WTC11 (cell line): ENCODE data around the gene SPIRE2. TPM values are rescaled to one million over a fixed set of nuclear protein-coding genes. Genes with fewer than 3 reads are reported as not detected.

Source experiments
- ATAC-seq: fragments of 200-7000 bp; cut with Tn5 transposase; 2 replicates; pipeline ENCODE4 v1.10.0; 2021; ENCODE audit warnings: mild to moderate bottlenecking, moderate library complexity
- CTCF ChIA-PET: fragments of 300-600 bp; sonication (Branson Sonifier 250); formaldehyde crosslinking; loops from one replicate; lab custom pipeline; 2021; ENCODE audit warnings: antibody characterized with exemption; lab: Charles Lee
- POLR2A ChIA-PET: fragments of 350-600 bp; sonication (Branson Sonifier 250); formaldehyde crosslinking; loops from one replicate; lab custom pipeline; 2021; ENCODE audit warnings: antibody characterized with exemption; lab: Charles Lee
- DNase-seq: peaks from one replicate; pipeline ENCODE4 v3.0.0; 2021; ENCODE audit warnings: low spot score
- H3K27ac Mint-ChIP-seq: 2 replicates; pipeline ENCODE4 v1.8.0; 2021; ENCODE audit warnings: mixed read lengths
- H3K27me3 Mint-ChIP-seq: 2 replicates; pipeline ENCODE4 v1.8.0; 2021; ENCODE audit warnings: low read depth, mild to moderate bottlenecking, moderate library complexity, mixed read lengths
- H3K36me3 Mint-ChIP-seq: 2 replicates; pipeline ENCODE4 v1.8.0; 2021; ENCODE audit warnings: mixed read lengths
- H3K4me1 Mint-ChIP-seq: 2 replicates; pipeline ENCODE4 v1.8.0; 2022; ENCODE audit warnings: mixed read lengths
- H3K4me3 Mint-ChIP-seq: 2 replicates; pipeline ENCODE4 v1.8.0; 2021; ENCODE audit warnings: mild to moderate bottlenecking, moderate library complexity, mixed read lengths
- H3K9me3 Mint-ChIP-seq: 2 replicates; pipeline ENCODE4 v1.8.0; 2021; ENCODE audit warnings: mixed read lengths
- ARID4B ChIP-seq: sonication (generic); formaldehyde crosslinking; IDR thresholded peaks from 2 replicates; pipeline ENCODE4 v1.8.0; 2023; ENCODE audit warnings: missing genetic modification reagents, mild to moderate bottlenecking, borderline replicate concordance
- ATF1 ChIP-seq: sonication (generic); formaldehyde crosslinking; IDR thresholded peaks from 2 replicates; pipeline ENCODE4 v1.8.1; 2023; ENCODE audit warnings: mild to moderate bottlenecking, moderate library complexity, missing genetic modification reagents
- ATF2 ChIP-seq: sonication (generic); formaldehyde crosslinking; IDR thresholded peaks from 2 replicates; pipeline ENCODE4 v1.8.1; 2022; ENCODE audit warnings: low read depth, missing genetic modification reagents, borderline replicate concordance
- ELF4 ChIP-seq: sonication (generic); formaldehyde crosslinking; IDR thresholded peaks from 2 replicates; pipeline ENCODE4 v1.8.1; 2022; ENCODE audit warnings: low read depth, mild to moderate bottlenecking, moderate library complexity, missing genetic modification reagents
- ETV6 ChIP-seq: sonication (generic); formaldehyde crosslinking; IDR thresholded peaks from 2 replicates; pipeline ENCODE4 v1.8.1; 2022; ENCODE audit warnings: mild to moderate bottlenecking, missing genetic modification reagents
- JUN ChIP-seq: sonication (generic); formaldehyde crosslinking; IDR thresholded peaks from 2 replicates; pipeline ENCODE4 v1.8.0; 2023; ENCODE audit warnings: mild to moderate bottlenecking, missing genetic modification reagents
- KAT7 ChIP-seq: sonication (generic); formaldehyde crosslinking; IDR thresholded peaks from 2 replicates; pipeline ENCODE4 v1.8.1; 2023; ENCODE audit warnings: missing genetic modification reagents, mild to moderate bottlenecking, borderline replicate concordance
- MAX ChIP-seq: sonication (generic); formaldehyde crosslinking; IDR thresholded peaks from 2 replicates; pipeline ENCODE4 v1.8.0; 2022; ENCODE audit warnings: mild to moderate bottlenecking, missing genetic modification reagents
- NFATC4 ChIP-seq: fragments of 250-450 bp; sonication (Bioruptor Pico); IDR thresholded peaks from 2 replicates; pipeline ENCODE4 v1.9.0; 2021; ENCODE audit warnings: mild to moderate bottlenecking
- NR3C1 ChIP-seq: sonication (generic); formaldehyde crosslinking; conservative IDR thresholded peaks from 2 replicates; pipeline ENCODE4 v1.8.1; 2023; ENCODE audit warnings: low read depth, mild to moderate bottlenecking, missing genetic modification reagents
- RELA ChIP-seq: sonication (generic); formaldehyde crosslinking; IDR thresholded peaks from 2 replicates; pipeline ENCODE4 v1.8.1; 2022; ENCODE audit warnings: missing genetic modification reagents, mild to moderate bottlenecking, borderline replicate concordance
- TCF7 ChIP-seq: sonication (generic); formaldehyde crosslinking; IDR thresholded peaks from 2 replicates; pipeline ENCODE4 v1.8.0; 2022; ENCODE audit warnings: mild to moderate bottlenecking, low read depth, missing genetic modification reagents, moderate library complexity
- TEAD1 ChIP-seq: sonication (generic); formaldehyde crosslinking; IDR thresholded peaks from 2 replicates; pipeline ENCODE4 v1.8.0; 2022; ENCODE audit warnings: mild to moderate bottlenecking, missing genetic modification reagents
- USF2 ChIP-seq: sonication (generic); formaldehyde crosslinking; IDR thresholded peaks from 2 replicates; pipeline ENCODE4 v1.8.1; 2023; ENCODE audit warnings: mild to moderate bottlenecking, missing genetic modification reagents, moderate library complexity
- ZNF423 ChIP-seq: fragments of 250-450 bp; sonication (Bioruptor Pico); IDR thresholded peaks from 2 replicates; pipeline ENCODE4 v2.1.2; 2022; ENCODE audit warnings: mild to moderate bottlenecking, moderate library complexity
- ZNF532 ChIP-seq: fragments of 250-450 bp; sonication (Bioruptor Pico); IDR thresholded peaks from 2 replicates; pipeline ENCODE4 v1.9.0; 2021; ENCODE audit warnings: mild to moderate bottlenecking, borderline replicate concordance
- total RNA-seq: library from RNA; stranded (reverse); gene quantifications from 3 replicates; pipeline ENCODE4 v1.2.3, GENCODE V29; 2021

The SPIRE2 gene
- total RNA-seq, 1 experiment from 2014 or later, result 19.7 TPM

- Mint-ChIP-seq H3K27ac (no peak overlapping the region), H3K9me3 (0 out of 2 replicates have a peak, but pooled peaks cover 8% of the 10 kb centered on the region), H3K4me1 (no peaks in the 10 kb centered on the region), H3K27me3 (no peaks in the 10 kb centered on the region), H3K4me3 (no peak overlapping the region), H3K36me3 (peaks cover 27% of the 10 kb centered on the region)
- ChIA-PET POLR2A (interaction anchor here (1.1 kb wide), 1 partner anchor 11 kb away, joined by 5 read pairs; the partner anchor contains the start of gene MC1R), CTCF (interaction anchor here (0.6 to 3.2 kb wide), 6 partner anchors 10 to 202 kb away, joined by 3 to 13 read pairs (median 4); partner anchors contain the start of gene MC1R)
- TF ChIP-seq JUN (CRISPR knock-in tag) (no peak), ELF4 (CRISPR knock-in tag) (no peak), NR3C1 (no peak), TEAD1 (CRISPR knock-in tag) (no peak), ATF2 (CRISPR knock-in tag) (no peak), NFATC4 (CRISPR knock-in tag) (no peak), MAX (CRISPR knock-in tag) (no peak), USF2 (CRISPR knock-in tag) (no peak), KAT7 (no peak), ETV6 (no peak), TCF7 (CRISPR knock-in tag) (no peak), RELA (CRISPR knock-in tag) (no peak), ATF1 (no peak), ZNF423 (CRISPR knock-in tag) (no peak), ARID4B (CRISPR knock-in tag) (no peak), ZNF532 (CRISPR knock-in tag) (no peak)
- DNase-seq, result no peak
- no peak for ATAC-seq
These were observed 80.0 kb downstream of the SPIRE2 start for GRCh38 chr16:89908236-89908635.
